Panc1 (cell line): ENCODE results near the gene TMEM240. TPM values are rescaled to one million over a fixed set of nuclear protein-coding genes. Genes with fewer than 3 reads are reported as not detected.

Experiments
- ATAC-seq: fragments of 200-7000 bp; cut with Tn5 transposase; 2 replicates; pipeline ENCODE4 v1.9.1; 2020; ENCODE audit warnings: mild to moderate bottlenecking, moderate library complexity
- BruUV-seq: library from RNA; stranded (reverse); fragments of 400-500 nt; replicated peaks from 2 replicates; lab custom pipeline; 2021; lab: Mats Ljungman, UMichigan
- CTCF ChIA-PET: fragments of 300-600 bp; sonication (Branson Sonifier 250); formaldehyde crosslinking; loops from one replicate; lab custom pipeline; 2022; ENCODE audit warnings: antibody characterized with exemption; lab: Charles Lee
- POLR2A ChIA-PET: fragments of 300-600 bp; sonication (Branson Sonifier 250); formaldehyde crosslinking; loops from one replicate; lab custom pipeline; 2022; ENCODE audit warnings: antibody characterized with exemption; lab: Charles Lee
- DNase-seq: peaks from one replicate; pipeline ENCODE4 v3.0.0-alpha.2; 2010; ENCODE audit warnings: low read depth, low spot score
- H3K27ac ChIP-seq: 2 replicates; pipeline ENCODE4 v1.5.1; 2011; ENCODE audit warnings: mild to moderate bottlenecking, low read length, inconsistent platforms
- H3K27me3 ChIP-seq: fragments of 200-500 bp; sonication (Bioruptor generic); 2 replicates; pipeline ENCODE4 v1.6.0; 2014; ENCODE audit warnings: low read length, inconsistent platforms; ENCODE audit not compliant: control insufficient read depth, insufficient read depth
- H3K36me3 ChIP-seq: fragments of 200-500 bp; sonication (Bioruptor generic); 2 replicates; pipeline ENCODE4 v1.5.1; 2014; ENCODE audit warnings: inconsistent platforms, mild to moderate bottlenecking, low read length, moderate library complexity; ENCODE audit not compliant: control insufficient read depth, insufficient read depth
- H3K4me1 ChIP-seq: 2 replicates; pipeline ENCODE4 v1.5.1; 2011; ENCODE audit warnings: inconsistent platforms, mild to moderate bottlenecking, low read length, moderate library complexity; ENCODE audit not compliant: control insufficient read depth, insufficient read depth
- H3K4me3 ChIP-seq, 2 experiments: 2 replicates each; pipeline ENCODE4 v1.5.1; 2011 to 2012; ENCODE audit warnings: low read depth in 2 of 2, low read length in 2 of 2, mild to moderate bottlenecking in 2 of 2, inconsistent platforms in 1 of 2, moderate library complexity in 1 of 2
- H3K9me3 ChIP-seq: fragments of 200-500 bp; sonication (Bioruptor generic); 2 replicates; pipeline ENCODE4 v1.5.1; 2014; ENCODE audit warnings: low read depth, mild to moderate bottlenecking, inconsistent platforms, low read length, moderate library complexity; ENCODE audit not compliant: control insufficient read depth, insufficient read depth
- POLR2AphosphoS5 ChIP-seq: IDR thresholded peaks from 2 replicates; pipeline ENCODE4 v1.6.1; 2012; ENCODE audit warnings: mild to moderate bottlenecking, low read depth, low read length, moderate library complexity
- SIN3A ChIP-seq: IDR thresholded peaks from 2 replicates; pipeline ENCODE4 v1.6.1; 2012; ENCODE audit warnings: low read depth, mild to moderate bottlenecking, low read length, moderate library complexity, borderline replicate concordance; ENCODE audit not compliant: insufficient read depth
- TCF7L2 ChIP-seq: IDR thresholded peaks from 2 replicates; pipeline ENCODE4 v1.6.1; 2011; ENCODE audit warnings: mild to moderate bottlenecking, low read depth, low read length, inconsistent platforms
- in situ Hi-C: cut with HindIII; loops from 2 replicates; pipeline ENCODE4 v1.10.0; 2016; ENCODE audit warnings: low sequenced_read_pairs, low pct_unique_long_range_greater_than_20kb
- intact Hi-C: fragments of 100-400 bp; cut with micrococcal nuclease; formaldehyde crosslinking; loops from one replicate; pipeline ENCODE4 v1.10.0; 2022; ENCODE audit not compliant: unreplicated experiment
- total RNA-seq: library from RNA; stranded (reverse); gene quantifications from one replicate; pipeline ENCODE4 v1.2.1, GENCODE V29; 2021; ENCODE audit not compliant: unreplicated experiment
- TF ChIP-seq, protein P1 (sequence below): fragments of 450-650 bp; IDR thresholded peaks from 2 replicates; pipeline ENCODE4 v1.5.1; 2017; ENCODE audit warnings: mild to moderate bottlenecking
- TF ChIP-seq, protein P2 (sequence below), 2 experiments: IDR thresholded peaks; 2 replicates each; pipeline ENCODE4 v1.6.1; 2011 to 2012; ENCODE audit warnings: low read depth in 2 of 2, control low read depth in 1 of 2, low read length in 1 of 2, mild to moderate bottlenecking in 1 of 2, moderate library complexity in 1 of 2; ENCODE audit not compliant: insufficient read depth in 1 of 2

The TMEM240 gene
- total RNA-seq, 1 experiment from 2014 or later: 4.1 TPM

DNA sequence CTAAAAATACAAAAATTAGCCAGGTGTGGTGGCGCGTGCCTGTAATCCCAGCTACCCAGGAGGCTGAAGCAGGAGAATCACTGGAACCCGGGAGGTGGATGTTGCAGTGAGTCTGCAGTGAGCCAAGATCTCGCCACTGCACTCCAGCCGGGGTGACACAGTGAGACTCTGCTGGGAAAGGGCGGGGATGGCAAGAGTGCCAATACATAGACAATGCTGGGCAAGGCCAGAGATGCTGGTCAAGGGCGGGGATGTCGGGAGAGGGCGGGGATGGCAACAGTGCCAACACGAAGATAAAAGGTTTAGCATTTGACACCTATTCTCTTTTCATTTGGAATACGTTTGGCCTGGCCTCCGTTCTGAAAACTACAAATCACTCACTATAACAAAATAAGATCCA lies 23.3 kb upstream of the TMEM240 start:
- peaks cover 10% of the 10 kb centered on the region for H3K36me3 ChIP-seq
- intact Hi-C loops: no loop called here

DNA sequence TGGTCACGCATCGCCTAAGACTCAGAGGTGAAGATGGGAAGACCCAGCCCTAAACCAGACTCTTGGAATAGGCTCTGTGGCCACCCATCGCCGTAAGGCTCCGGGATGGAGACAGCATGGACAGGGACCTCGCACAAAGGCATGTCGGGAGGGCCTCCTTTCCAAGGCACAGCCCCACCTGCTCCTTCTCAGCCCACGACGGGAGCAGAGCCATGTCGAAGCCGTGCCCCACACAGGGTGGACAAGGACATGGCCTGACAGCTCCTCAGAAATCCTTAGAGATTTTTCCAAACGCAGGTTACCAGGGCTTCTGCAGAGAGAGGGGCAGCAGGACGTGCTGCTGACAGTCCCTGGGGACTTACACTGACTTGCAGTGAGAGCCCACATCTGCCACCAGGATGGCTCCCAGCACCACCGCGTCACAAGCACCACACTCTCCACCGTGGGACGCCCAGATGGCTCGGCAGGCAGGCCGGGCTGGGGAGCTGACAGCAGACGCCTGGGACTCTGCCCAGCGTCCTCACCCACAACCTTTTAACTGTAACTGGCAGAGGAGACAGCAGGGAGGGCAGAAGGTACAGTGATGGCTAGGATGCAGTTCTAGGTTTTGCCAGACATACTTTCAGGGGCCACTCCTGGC lies 22.3 kb upstream of the TMEM240 start:
- H3K36me3 ChIP-seq: peaks cover 10% of the 10 kb centered on the region
- BruUV-seq: no TSS peak
- no peak overlapping the region for H3K4me3 ChIP-seq
- ChIA-PET POLR2A (no interaction called here), CTCF (interaction anchor here (0.5 kb wide), 1 partner anchor 57 kb away, joined by 4 read pairs; no protein-coding TSS in a partner anchor)
- in situ Hi-C loops (no loop called here), intact Hi-C loops (no loop called here)
- ATAC-seq: no peak
- H3K27ac ChIP-seq: no peak overlapping the region
- no peaks in the 10 kb centered on the region; the same call in 1 of the 2 replicates for H3K4me1 ChIP-seq
- no peak for DNase-seq
- no peaks in the 10 kb centered on the region for H3K27me3 ChIP-seq
- TF ChIP-seq, protein P1, sequence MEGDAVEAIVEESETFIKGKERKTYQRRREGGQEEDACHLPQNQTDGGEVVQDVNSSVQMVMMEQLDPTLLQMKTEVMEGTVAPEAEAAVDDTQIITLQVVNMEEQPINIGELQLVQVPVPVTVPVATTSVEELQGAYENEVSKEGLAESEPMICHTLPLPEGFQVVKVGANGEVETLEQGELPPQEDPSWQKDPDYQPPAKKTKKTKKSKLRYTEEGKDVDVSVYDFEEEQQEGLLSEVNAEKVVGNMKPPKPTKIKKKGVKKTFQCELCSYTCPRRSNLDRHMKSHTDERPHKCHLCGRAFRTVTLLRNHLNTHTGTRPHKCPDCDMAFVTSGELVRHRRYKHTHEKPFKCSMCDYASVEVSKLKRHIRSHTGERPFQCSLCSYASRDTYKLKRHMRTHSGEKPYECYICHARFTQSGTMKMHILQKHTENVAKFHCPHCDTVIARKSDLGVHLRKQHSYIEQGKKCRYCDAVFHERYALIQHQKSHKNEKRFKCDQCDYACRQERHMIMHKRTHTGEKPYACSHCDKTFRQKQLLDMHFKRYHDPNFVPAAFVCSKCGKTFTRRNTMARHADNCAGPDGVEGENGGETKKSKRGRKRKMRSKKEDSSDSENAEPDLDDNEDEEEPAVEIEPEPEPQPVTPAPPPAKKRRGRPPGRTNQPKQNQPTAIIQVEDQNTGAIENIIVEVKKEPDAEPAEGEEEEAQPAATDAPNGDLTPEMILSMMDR: no peak
- TF ChIP-seq SIN3A: no peak
- TF ChIP-seq, protein P2, sequence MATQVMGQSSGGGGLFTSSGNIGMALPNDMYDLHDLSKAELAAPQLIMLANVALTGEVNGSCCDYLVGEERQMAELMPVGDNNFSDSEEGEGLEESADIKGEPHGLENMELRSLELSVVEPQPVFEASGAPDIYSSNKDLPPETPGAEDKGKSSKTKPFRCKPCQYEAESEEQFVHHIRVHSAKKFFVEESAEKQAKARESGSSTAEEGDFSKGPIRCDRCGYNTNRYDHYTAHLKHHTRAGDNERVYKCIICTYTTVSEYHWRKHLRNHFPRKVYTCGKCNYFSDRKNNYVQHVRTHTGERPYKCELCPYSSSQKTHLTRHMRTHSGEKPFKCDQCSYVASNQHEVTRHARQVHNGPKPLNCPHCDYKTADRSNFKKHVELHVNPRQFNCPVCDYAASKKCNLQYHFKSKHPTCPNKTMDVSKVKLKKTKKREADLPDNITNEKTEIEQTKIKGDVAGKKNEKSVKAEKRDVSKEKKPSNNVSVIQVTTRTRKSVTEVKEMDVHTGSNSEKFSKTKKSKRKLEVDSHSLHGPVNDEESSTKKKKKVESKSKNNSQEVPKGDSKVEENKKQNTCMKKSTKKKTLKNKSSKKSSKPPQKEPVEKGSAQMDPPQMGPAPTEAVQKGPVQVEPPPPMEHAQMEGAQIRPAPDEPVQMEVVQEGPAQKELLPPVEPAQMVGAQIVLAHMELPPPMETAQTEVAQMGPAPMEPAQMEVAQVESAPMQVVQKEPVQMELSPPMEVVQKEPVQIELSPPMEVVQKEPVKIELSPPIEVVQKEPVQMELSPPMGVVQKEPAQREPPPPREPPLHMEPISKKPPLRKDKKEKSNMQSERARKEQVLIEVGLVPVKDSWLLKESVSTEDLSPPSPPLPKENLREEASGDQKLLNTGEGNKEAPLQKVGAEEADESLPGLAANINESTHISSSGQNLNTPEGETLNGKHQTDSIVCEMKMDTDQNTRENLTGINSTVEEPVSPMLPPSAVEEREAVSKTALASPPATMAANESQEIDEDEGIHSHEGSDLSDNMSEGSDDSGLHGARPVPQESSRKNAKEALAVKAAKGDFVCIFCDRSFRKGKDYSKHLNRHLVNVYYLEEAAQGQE (IDR thresholded peaks at IDR 0.05; ENCODE audit: insufficient read depth in 1 of 2, low read depth in 2 of 2, low read length in 1 of 2): no peak
- no peak for TF ChIP-seq POLR2AphosphoS5
- no peak for TF ChIP-seq TCF7L2
- no peaks in the 10 kb centered on the region for H3K9me3 ChIP-seq

More for the DNA sequence above, 23.3 kb upstream of the TMEM240 start:
- POLR2A ChIA-PET: no interaction called here
- Histone ChIP-seq H3K4me3 (no peak overlapping the region), H3K9me3 (no peaks in the 10 kb centered on the region), H3K4me1 (no peaks in the 10 kb centered on the region; the same call in 1 of the 2 replicates), H3K27ac (no peak overlapping the region), H3K27me3 (no peaks in the 10 kb centered on the region)
- in situ Hi-C loops: no loop called here
- DNase-seq (no peak), ATAC-seq (no peak)
- TF ChIP-seq TCF7L2 (no peak), SIN3A (no peak), POLR2AphosphoS5 (no peak)
- TF ChIP-seq, protein P1: no peak
- TF ChIP-seq, protein P2 (IDR thresholded peaks at IDR 0.05; ENCODE audit: insufficient read depth in 1 of 2, low read depth in 2 of 2, low read length in 1 of 2): no peak
- no TSS peak for BruUV-seq
- CTCF ChIA-PET: no interaction called here
